HCT116 (cell line): ENCODE measurements around the gene MMP26. TPM values are rescaled to one million over a fixed set of nuclear protein-coding genes. Genes with fewer than 3 reads are reported as not detected.
"Not testable (repeated sequence)": the region's sequence is repeated elsewhere in the genome, so short reads cannot be mapped to it uniquely, and the experiment has no call there.

Experiments used
- ATAC-seq: fragments of 200-7000 bp; cut with Tn5 transposase; 2 replicates; pipeline ENCODE4 v1.9.1; 2020; ENCODE audit warnings: mild to moderate bottlenecking, moderate library complexity
- BruUV-seq: library from RNA; stranded (reverse); fragments of 400-500 nt; replicated peaks from 2 replicates; lab custom pipeline; 2021; lab: Mats Ljungman, UMichigan
- CTCF ChIA-PET: fragments of 300-600 bp; sonication (Branson Sonifier 250); formaldehyde crosslinking; loops from one replicate; lab custom pipeline; 2021; ENCODE audit warnings: antibody characterized with exemption; lab: Charles Lee
- POLR2A ChIA-PET: fragments of 300-600, 350-600 bp; sonication (Branson Sonifier 250); formaldehyde crosslinking; loops from one replicate; lab custom pipeline; 2021; ENCODE audit warnings: antibody characterized with exemption; lab: Charles Lee
- RAD21 ChIA-PET, 2 experiments: fragments of 300-600 bp; sonication (Branson Sonifier 250); formaldehyde crosslinking; loops; one replicate each; lab custom pipeline; 2023; ENCODE audit warnings: low total read pairs in 2 of 2; ENCODE audit not compliant: uncharacterized antibody in 2 of 2, unreplicated experiment in 2 of 2, low non-redundant PET in 1 of 2; lab: Charles Lee
- DNase-seq: peaks from one replicate; pipeline ENCODE4 v3.0.0-alpha.2; 2010; ENCODE audit warnings: low read depth, low spot score
- H2AFZ ChIP-seq: fragments of 200-600 bp; shearing (Covaris generic), sonication (generic); 2 replicates; pipeline ENCODE4 v1.6.1; 2017; ENCODE audit warnings: low read depth, mixed run types, mixed read lengths, antibody characterized with exemption, low read length; ENCODE audit not compliant: poor library complexity, severe bottlenecking
- H3K27ac ChIP-seq: 2 replicates; pipeline ENCODE4 v1.5.1; 2012; ENCODE audit warnings: low read depth, low read length
- H3K27me3 ChIP-seq: fragments of 200-600 bp; sonication (generic); 2 replicates; pipeline ENCODE4 v1.6.1; 2016; ENCODE audit warnings: mixed run types, low read length, mixed read lengths; ENCODE audit not compliant: insufficient read depth
- H3K36me3 ChIP-seq, 2 experiments: fragments of 200-500 bp in 1 of 2; fragments of 200-600 bp in 1 of 2; sonication (Bioruptor generic) in 1 of 2; sonication (generic) in 1 of 2; 2 replicates each; pipeline versions ENCODE4 v1.5.1 to v1.6.1; 2014 to 2016; ENCODE audit warnings: low read length in 2 of 2, inconsistent platforms in 1 of 2, mixed read lengths in 1 of 2, mixed run types in 1 of 2; ENCODE audit not compliant: insufficient read depth in 2 of 2, control insufficient read depth in 1 of 2
- H3K4me1 ChIP-seq, 2 experiments: fragments of 200-600 bp in 1 of 2; sonication (generic) in 1 of 2; 2 replicates each; pipeline versions ENCODE4 v1.5.1 to v1.6.1; 2012 to 2017; ENCODE audit warnings: low read length in 2 of 2, inconsistent platforms in 1 of 2, mild to moderate bottlenecking in 1 of 2, mixed read lengths in 1 of 2, mixed run types in 1 of 2, moderate library complexity in 1 of 2; ENCODE audit not compliant: insufficient read depth in 2 of 2, control insufficient read depth in 1 of 2
- H3K4me2 ChIP-seq: fragments of 200-600 bp; sonication (generic); 2 replicates; pipeline ENCODE4 v1.6.1; 2017; ENCODE audit warnings: mixed run types, low read length, mixed read lengths
- H3K4me3 ChIP-seq, 2 experiments: fragments of 200-600 bp in 1 of 2; sonication (generic) in 1 of 2; replicated peaks in 1 of 2; 2 replicates each; pipeline ENCODE4 v1.5.1; 2011 to 2016; ENCODE audit warnings: low read length in 2 of 2, control low read depth in 1 of 2, low read depth in 1 of 2, mild to moderate bottlenecking in 1 of 2, mixed read lengths in 1 of 2, mixed run types in 1 of 2
- H3K79me2 ChIP-seq: fragments of 200-600 bp; sonication (generic); 2 replicates; pipeline ENCODE4 v1.6.1; 2017; ENCODE audit warnings: mild to moderate bottlenecking, mixed run types, low read length, moderate library complexity, mixed read lengths; ENCODE audit not compliant: insufficient read depth
- H3K9ac ChIP-seq: fragments of 200-600 bp; sonication (generic); 2 replicates; pipeline ENCODE4 v1.6.1; 2016; ENCODE audit warnings: low read length, mixed read lengths
- H3K9me2 ChIP-seq: fragments of 200-600 bp; sonication (generic), shearing (Covaris generic); 2 replicates; pipeline ENCODE4 v1.6.1; 2017; ENCODE audit warnings: mixed run types, mild to moderate bottlenecking, moderate library complexity; ENCODE audit not compliant: insufficient read depth
- H3K9me3 ChIP-seq, 2 experiments: fragments of 200-500 bp in 1 of 2; fragments of 200-600 bp in 1 of 2; sonication (Bioruptor generic) in 1 of 2; sonication (generic) in 1 of 2; 2 replicates each; pipeline ENCODE4 v1.6.1; 2014 to 2017; ENCODE audit warnings: low read length in 2 of 2, mixed read lengths in 2 of 2, inconsistent platforms in 1 of 2, low read depth in 1 of 2, mild to moderate bottlenecking in 1 of 2, mixed run types in 1 of 2, moderate library complexity in 1 of 2; ENCODE audit not compliant: control insufficient read depth in 1 of 2, insufficient read depth in 1 of 2
- H4K20me1 ChIP-seq: fragments of 200-600 bp; sonication (generic), shearing (Covaris generic); 2 replicates; pipeline ENCODE4 v1.6.1; 2017; ENCODE audit warnings: mixed run types, mild to moderate bottlenecking, moderate library complexity; ENCODE audit not compliant: insufficient read depth
- CBX3 ChIP-seq: IDR thresholded peaks from 2 replicates; pipeline ENCODE4 v1.6.1; 2012; ENCODE audit warnings: low read depth
- CEBPB ChIP-seq: IDR thresholded peaks from 2 replicates; pipeline ENCODE4 v1.6.1; 2012; ENCODE audit warnings: low read depth
- EZH2phosphoT487 ChIP-seq: fragments of 200-600 bp; IDR thresholded peaks from 2 replicates; pipeline ENCODE4 v1.6.1; 2018; ENCODE audit warnings: antibody characterized with exemption, borderline replicate concordance
- FOSL1 ChIP-seq: IDR thresholded peaks from 2 replicates; pipeline ENCODE4 v1.6.1; 2012; ENCODE audit warnings: low read depth
- JUND ChIP-seq: IDR thresholded peaks from 2 replicates; pipeline ENCODE4 v1.6.1; 2012
- POLR2A ChIP-seq: IDR thresholded peaks from 2 replicates; pipeline ENCODE4 v1.7.0; 2011; ENCODE audit warnings: borderline replicate concordance; ENCODE audit not compliant: insufficient read depth, insufficient read length; ENCODE audit errors: extremely low read depth
- POLR2AphosphoS5 ChIP-seq: IDR thresholded peaks from 2 replicates; pipeline ENCODE4 v1.6.1; 2011; ENCODE audit warnings: mild to moderate bottlenecking, low read depth, low read length, moderate library complexity
- RAD21 ChIP-seq: IDR thresholded peaks from 2 replicates; pipeline ENCODE4 v1.6.1; 2012; ENCODE audit warnings: low read depth, mild to moderate bottlenecking
- YY1 ChIP-seq: IDR thresholded peaks from 2 replicates; pipeline ENCODE4 v1.6.1; 2011; ENCODE audit warnings: low read length, low read depth, moderate library complexity, mild to moderate bottlenecking; ENCODE audit not compliant: insufficient replicate concordance; ENCODE audit errors: extremely low read depth
- intact Hi-C: fragments of 100-400 bp; cut with micrococcal nuclease; formaldehyde crosslinking; loops from 2 replicates; pipeline ENCODE4 v1.10.0; 2022
- total RNA-seq: library from RNA; stranded (reverse); gene quantifications from one replicate; pipeline ENCODE4 v1.2.1, GENCODE V29; 2021; ENCODE audit not compliant: unreplicated experiment
- TF ChIP-seq, protein P1 (sequence below), 3 experiments: fragments of 200-600 bp in 1 of 3; sonication (generic) in 1 of 3; IDR thresholded peaks in 2 of 3; conservative IDR thresholded peaks in 1 of 3; 2 replicates each; pipeline ENCODE4 v1.5.1; 2012 to 2017; ENCODE audit warnings: low read depth in 2 of 3, low read length in 2 of 3, antibody characterized with exemption in 1 of 3, borderline replicate concordance in 1 of 3, control low read depth in 1 of 3, mild to moderate bottlenecking in 1 of 3, mixed read lengths in 1 of 3, mixed run types in 1 of 3, moderate library complexity in 1 of 3; ENCODE audit not compliant: insufficient read depth in 1 of 3
- TF ChIP-seq, protein P2 (sequence below): IDR thresholded peaks from 2 replicates; pipeline ENCODE4 v1.6.1; 2011; ENCODE audit warnings: mild to moderate bottlenecking, low read length, moderate library complexity; ENCODE audit not compliant: insufficient replicate concordance; ENCODE audit errors: extremely low read depth

Gene MMP26
- total RNA-seq, 1 experiment from 2014 or later, result not detected

DNA sequence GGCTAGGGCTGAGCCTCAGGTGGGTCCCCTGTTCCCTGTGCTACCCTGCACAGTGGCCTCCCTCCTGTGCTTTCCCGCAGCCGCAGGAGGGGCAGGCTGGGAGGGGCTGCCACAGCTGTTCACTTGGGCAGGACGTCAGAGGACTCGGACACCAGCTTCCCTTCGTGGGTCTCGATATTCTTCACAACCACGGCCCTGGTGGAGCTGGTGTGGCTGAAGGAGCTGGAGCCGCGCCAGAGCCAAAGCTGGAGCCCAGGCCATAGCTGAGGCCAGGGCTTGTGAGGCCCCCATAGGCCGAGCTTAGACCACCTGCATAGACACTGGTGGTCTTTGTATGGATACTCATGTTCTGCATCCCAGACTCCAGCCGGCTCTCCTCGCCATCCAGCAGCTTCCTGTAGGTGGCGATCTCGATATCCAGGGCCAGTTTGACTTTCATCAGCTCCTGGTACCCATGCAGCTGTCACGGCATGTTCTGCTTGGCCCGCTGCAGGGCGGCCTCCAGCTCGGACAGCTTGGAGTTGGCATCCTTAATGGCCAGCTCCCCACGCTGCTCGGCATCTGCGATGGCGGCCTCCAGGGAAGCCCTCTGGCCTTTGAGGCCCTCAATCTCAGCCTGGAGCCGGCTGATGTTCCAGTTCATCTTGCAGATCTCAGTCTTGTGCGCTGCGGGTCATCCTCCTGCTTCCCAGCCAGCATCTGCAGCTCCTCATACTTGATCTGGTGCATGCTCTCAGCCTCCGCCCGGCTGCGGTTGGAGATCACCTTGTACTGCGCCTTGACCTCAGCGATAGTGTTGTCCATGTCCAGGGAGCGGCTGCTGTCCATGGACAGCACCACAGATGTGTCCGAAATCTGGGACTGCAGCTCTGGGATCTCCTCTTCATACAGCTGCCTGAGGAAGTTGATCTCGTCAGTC lies 18.3 kb downstream of the MMP26 start:
- RAD21 ChIA-PET, H3K4me3 ChIP-seq, H3K9ac ChIP-seq, H3K79me2 ChIP-seq, intact Hi-C loops, H3K9me3 ChIP-seq, H3K4me2 ChIP-seq, H3K27ac ChIP-seq, DNase-seq, H4K20me1 ChIP-seq, BruUV-seq, POLR2A ChIA-PET, H3K36me3 ChIP-seq, ATAC-seq, H3K4me1 ChIP-seq, H3K9me2 ChIP-seq, H2AFZ ChIP-seq: not testable (repeated sequence)
- peak; percentile 14; the same call in 1 of the 2 replicates for TF ChIP-seq RAD21
- TF ChIP-seq, protein P1, sequence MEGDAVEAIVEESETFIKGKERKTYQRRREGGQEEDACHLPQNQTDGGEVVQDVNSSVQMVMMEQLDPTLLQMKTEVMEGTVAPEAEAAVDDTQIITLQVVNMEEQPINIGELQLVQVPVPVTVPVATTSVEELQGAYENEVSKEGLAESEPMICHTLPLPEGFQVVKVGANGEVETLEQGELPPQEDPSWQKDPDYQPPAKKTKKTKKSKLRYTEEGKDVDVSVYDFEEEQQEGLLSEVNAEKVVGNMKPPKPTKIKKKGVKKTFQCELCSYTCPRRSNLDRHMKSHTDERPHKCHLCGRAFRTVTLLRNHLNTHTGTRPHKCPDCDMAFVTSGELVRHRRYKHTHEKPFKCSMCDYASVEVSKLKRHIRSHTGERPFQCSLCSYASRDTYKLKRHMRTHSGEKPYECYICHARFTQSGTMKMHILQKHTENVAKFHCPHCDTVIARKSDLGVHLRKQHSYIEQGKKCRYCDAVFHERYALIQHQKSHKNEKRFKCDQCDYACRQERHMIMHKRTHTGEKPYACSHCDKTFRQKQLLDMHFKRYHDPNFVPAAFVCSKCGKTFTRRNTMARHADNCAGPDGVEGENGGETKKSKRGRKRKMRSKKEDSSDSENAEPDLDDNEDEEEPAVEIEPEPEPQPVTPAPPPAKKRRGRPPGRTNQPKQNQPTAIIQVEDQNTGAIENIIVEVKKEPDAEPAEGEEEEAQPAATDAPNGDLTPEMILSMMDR (IDR thresholded peaks at IDR 0.05 in 2 of 3, conservative IDR thresholded peaks at IDR 0.05 in 1 of 3; ENCODE audit: borderline replicate concordance in 1 of 3, insufficient read depth in 1 of 3, low read depth in 2 of 3, low read length in 2 of 3), result peak in 2 of 3 experiments; percentile 32 to 51; a peak in 4 of 6 replicates
- peaks cover 32% of the 10 kb centered on the region for H3K27me3 ChIP-seq
- CTCF ChIA-PET, result interaction anchor here (0.6 to 1.3 kb wide), 2 partner anchors 12 to 87 kb away, joined by 3 read pairs; no protein-coding TSS in a partner anchor

DNA sequence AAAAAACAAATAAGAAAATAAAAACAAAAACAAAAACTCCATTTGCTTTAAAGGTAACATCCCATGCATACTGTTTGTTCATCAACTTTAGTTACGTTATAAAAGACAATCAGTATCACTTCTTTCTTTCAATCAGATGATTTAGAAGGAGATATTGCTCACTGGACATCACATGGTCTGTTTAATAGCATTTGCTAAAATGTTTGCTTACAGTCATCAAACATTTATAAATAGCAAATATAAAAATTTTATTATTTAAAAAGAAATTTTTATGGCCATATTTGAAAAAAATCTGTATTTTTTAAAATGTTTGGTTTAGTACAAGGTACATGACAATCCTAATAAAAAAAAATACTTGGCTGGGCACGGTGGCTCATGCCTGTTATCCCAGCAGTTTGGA lies 22.6 kb downstream of the MMP26 start:
- no TSS peak for BruUV-seq
- Histone ChIP-seq H3K4me3 (no peak overlapping the region), H2AFZ (no peak overlapping the region), H3K9me2 (no peaks in the 10 kb centered on the region), H3K36me3 (no peaks in the 10 kb centered on the region), H3K9me3 (no peaks in the 10 kb centered on the region), H3K9ac (no peak overlapping the region), H4K20me1 (no peaks in the 10 kb centered on the region), H3K79me2 (no peaks in the 10 kb centered on the region), H3K27me3 (peaks cover 3% of the 10 kb centered on the region; the same call in 1 of the 2 replicates), H3K4me2 (no peak overlapping the region), H3K4me1 (no peaks in the 10 kb centered on the region), H3K27ac (no peak overlapping the region)
- ATAC-seq, result no peak
- intact Hi-C loops, result no loop called here
- CTCF ChIA-PET, result interaction anchor here (0.6 kb wide), 1 partner anchor 38 kb away, joined by 3 read pairs; no protein-coding TSS in a partner anchor
- DNase-seq, result no peak
- RAD21 ChIA-PET, result no interaction called here
- POLR2A ChIA-PET, result no interaction called here
- TF ChIP-seq, protein P2, sequence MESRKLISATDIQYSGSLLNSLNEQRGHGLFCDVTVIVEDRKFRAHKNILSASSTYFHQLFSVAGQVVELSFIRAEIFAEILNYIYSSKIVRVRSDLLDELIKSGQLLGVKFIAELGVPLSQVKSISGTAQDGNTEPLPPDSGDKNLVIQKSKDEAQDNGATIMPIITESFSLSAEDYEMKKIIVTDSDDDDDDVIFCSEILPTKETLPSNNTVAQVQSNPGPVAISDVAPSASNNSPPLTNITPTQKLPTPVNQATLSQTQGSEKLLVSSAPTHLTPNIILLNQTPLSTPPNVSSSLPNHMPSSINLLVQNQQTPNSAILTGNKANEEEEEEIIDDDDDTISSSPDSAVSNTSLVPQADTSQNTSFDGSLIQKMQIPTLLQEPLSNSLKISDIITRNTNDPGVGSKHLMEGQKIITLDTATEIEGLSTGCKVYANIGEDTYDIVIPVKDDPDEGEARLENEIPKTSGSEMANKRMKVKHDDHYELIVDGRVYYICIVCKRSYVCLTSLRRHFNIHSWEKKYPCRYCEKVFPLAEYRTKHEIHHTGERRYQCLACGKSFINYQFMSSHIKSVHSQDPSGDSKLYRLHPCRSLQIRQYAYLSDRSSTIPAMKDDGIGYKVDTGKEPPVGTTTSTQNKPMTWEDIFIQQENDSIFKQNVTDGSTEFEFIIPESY, result no peak
- TF ChIP-seq POLR2A (no peak), CBX3 (no peak), EZH2phosphoT487 (no peak), CEBPB (no peak), POLR2AphosphoS5 (no peak), FOSL1 (no peak), JUND (no peak), YY1 (no peak)
- TF ChIP-seq, protein P1 (IDR thresholded peaks at IDR 0.05 in 2 of 3, conservative IDR thresholded peaks at IDR 0.05 in 1 of 3; ENCODE audit: borderline replicate concordance in 1 of 3, insufficient read depth in 1 of 3, low read depth in 2 of 3, low read length in 2 of 3), result no peak
